Omental fat pad (tissue), 4 donors: Measurements from ENCODE around the gene ATP5IF1. TPM values are rescaled to one million over a fixed set of nuclear protein-coding genes. Genes with fewer than 3 reads are reported as not detected.

ENCODE experiments used
- ATAC-seq: fragments of 150-250 bp; one replicate; pipeline ENCODE4 v1.9.1; 2016; ENCODE audit warnings: mild to moderate bottlenecking, moderate library complexity; ENCODE audit not compliant: low FRiP score
- DNase-seq: peaks from one replicate; pipeline ENCODE4 v3.0.0-alpha.2; 2019; ENCODE audit warnings: low spot score
- CTCF ChIP-seq, 3 donors: fragments of 450-650 bp; IDR thresholded peaks; one replicate each; pipeline ENCODE4 v1.5.1; 2016 to 2017; ENCODE audit warnings: antibody characterized with exemption in 3 of 3, mild to moderate bottlenecking in 3 of 3, moderate library complexity in 2 of 3
- total RNA-seq, 4 donors: library from RNA; depleted of rRNA; stranded (reverse); fragments of >200 nt; gene quantifications; one replicate each; pipeline ENCODE4 v1.1.0, GENCODE V29; 2016

The ATP5IF1 gene
- total RNA-seq, 4 donors from 2014 or later = 92.5 to 149 (median 107) TPM

- no peak for TF ChIP-seq CTCF (IDR thresholded peaks at IDR 0.05)
- no peak for DNase-seq
- no peak for ATAC-seq
Measured at GRCh38 chr1:28236656-28237322, 865 bp downstream of the ATP5IF1 start.

GRCh38 chr1:28239004-28239403 lies 3.1 kb downstream of the ATP5IF1 start:
- DNase-seq = no peak
- no peak for ATAC-seq
- TF ChIP-seq CTCF (IDR thresholded peaks at IDR 0.05) = no peak

GRCh38 chr1:28240024-28240423 lies 4.1 kb downstream of the ATP5IF1 start:
- ATAC-seq (no peak), DNase-seq (no peak)
- no peak for TF ChIP-seq CTCF (IDR thresholded peaks at IDR 0.05)

GRCh38 chr1:28241638-28242241 lies 5.8 kb downstream of the ATP5IF1 start:
- no peak for ATAC-seq
- no peak for TF ChIP-seq CTCF (IDR thresholded peaks at IDR 0.05)
- DNase-seq = no peak

- no peak for ATAC-seq
- DNase-seq = no peak
- TF ChIP-seq CTCF (IDR thresholded peaks at IDR 0.05) = no peak
Measured at GRCh38 chr1:28243685-28244311, 7.9 kb downstream of the ATP5IF1 start.

GRCh38 chr1:28244549-28245251 lies 8.8 kb downstream of the ATP5IF1 start:
- DNase-seq = no peak
- no peak for ATAC-seq
- no peak for TF ChIP-seq CTCF (IDR thresholded peaks at IDR 0.05)
